ENCODE results near the gene LAMC3. TPM values are rescaled to one million over a fixed set of nuclear protein-coding genes. Genes with fewer than 3 reads are reported as not detected.

The LAMC3 gene
- total RNA-seq, 1 experiment from 2014 or later = 4.6 TPM

- H3K27me3 ChIP-seq (ENCODE audit: low read length) = no peaks in the 10 kb centered on the region
- POLR2A ChIA-PET (ENCODE audit: unreplicated experiment) = no interaction called here
- H3K4me2 ChIP-seq (ENCODE audit: low read length) = peak overlapping the region; percentile 80
- no peaks in the 10 kb centered on the region for H3K79me2 ChIP-seq (ENCODE audit: low read length)
- CTCF ChIA-PET = no interaction called here
- H3K36me3 ChIP-seq (ENCODE audit: low read depth, low read length) = no peaks in the 10 kb centered on the region
- ATAC-seq (peak; percentile 13; the same call in 1 of the 2 replicates), DNase-seq (no peak)
- H3K27ac ChIP-seq (ENCODE audit: low read length) = no peak overlapping the region
- H4K20me1 ChIP-seq (ENCODE audit: low read length) = no peaks in the 10 kb centered on the region
- H3K4me3 ChIP-seq (ENCODE audit: low read length) = peak overlapping the region; percentile 62
- no peaks in the 10 kb centered on the region for H3K9me3 ChIP-seq (ENCODE audit: low read length)
- H3K9me2 ChIP-seq (replicated peaks; ENCODE audit: low read length) = no peaks in the 10 kb centered on the region
- no peaks in the 10 kb centered on the region for H3K4me1 ChIP-seq (ENCODE audit: insufficient read depth, low read length)
- BruUV-seq (replicated peaks) = no TSS peak
- H3K9ac ChIP-seq (ENCODE audit: low read length) = no peak overlapping the region
- peak overlapping the region; percentile 82 for H2AFZ ChIP-seq (ENCODE audit: low read length)
- TF ChIP-seq EZH2 (IDR thresholded peaks at IDR 0.05; ENCODE audit: low read length, unreplicated experiment) (no peak), EZH2phosphoT487 (IDR thresholded peaks at IDR 0.05; ENCODE audit: borderline replicate concordance, low read length) (no peak)
- TF ChIP-seq, protein P1, sequence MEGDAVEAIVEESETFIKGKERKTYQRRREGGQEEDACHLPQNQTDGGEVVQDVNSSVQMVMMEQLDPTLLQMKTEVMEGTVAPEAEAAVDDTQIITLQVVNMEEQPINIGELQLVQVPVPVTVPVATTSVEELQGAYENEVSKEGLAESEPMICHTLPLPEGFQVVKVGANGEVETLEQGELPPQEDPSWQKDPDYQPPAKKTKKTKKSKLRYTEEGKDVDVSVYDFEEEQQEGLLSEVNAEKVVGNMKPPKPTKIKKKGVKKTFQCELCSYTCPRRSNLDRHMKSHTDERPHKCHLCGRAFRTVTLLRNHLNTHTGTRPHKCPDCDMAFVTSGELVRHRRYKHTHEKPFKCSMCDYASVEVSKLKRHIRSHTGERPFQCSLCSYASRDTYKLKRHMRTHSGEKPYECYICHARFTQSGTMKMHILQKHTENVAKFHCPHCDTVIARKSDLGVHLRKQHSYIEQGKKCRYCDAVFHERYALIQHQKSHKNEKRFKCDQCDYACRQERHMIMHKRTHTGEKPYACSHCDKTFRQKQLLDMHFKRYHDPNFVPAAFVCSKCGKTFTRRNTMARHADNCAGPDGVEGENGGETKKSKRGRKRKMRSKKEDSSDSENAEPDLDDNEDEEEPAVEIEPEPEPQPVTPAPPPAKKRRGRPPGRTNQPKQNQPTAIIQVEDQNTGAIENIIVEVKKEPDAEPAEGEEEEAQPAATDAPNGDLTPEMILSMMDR (conservative IDR thresholded peaks at IDR 0.05; ENCODE audit: low read depth, low read length) = no peak
- H3F3A ChIP-seq (ENCODE audit: low read length, unreplicated experiment) = no peaks in the 10 kb centered on the region
- intact Hi-C loops (cut with micrococcal nuclease) = loop anchor here (5.0 kb wide), 1 partner anchor 39 kb away; no protein-coding TSS in a partner anchor
Measured at GRCh38 chr9:131008563-131008908, 438 bp upstream of the LAMC3 start.

DNA sequence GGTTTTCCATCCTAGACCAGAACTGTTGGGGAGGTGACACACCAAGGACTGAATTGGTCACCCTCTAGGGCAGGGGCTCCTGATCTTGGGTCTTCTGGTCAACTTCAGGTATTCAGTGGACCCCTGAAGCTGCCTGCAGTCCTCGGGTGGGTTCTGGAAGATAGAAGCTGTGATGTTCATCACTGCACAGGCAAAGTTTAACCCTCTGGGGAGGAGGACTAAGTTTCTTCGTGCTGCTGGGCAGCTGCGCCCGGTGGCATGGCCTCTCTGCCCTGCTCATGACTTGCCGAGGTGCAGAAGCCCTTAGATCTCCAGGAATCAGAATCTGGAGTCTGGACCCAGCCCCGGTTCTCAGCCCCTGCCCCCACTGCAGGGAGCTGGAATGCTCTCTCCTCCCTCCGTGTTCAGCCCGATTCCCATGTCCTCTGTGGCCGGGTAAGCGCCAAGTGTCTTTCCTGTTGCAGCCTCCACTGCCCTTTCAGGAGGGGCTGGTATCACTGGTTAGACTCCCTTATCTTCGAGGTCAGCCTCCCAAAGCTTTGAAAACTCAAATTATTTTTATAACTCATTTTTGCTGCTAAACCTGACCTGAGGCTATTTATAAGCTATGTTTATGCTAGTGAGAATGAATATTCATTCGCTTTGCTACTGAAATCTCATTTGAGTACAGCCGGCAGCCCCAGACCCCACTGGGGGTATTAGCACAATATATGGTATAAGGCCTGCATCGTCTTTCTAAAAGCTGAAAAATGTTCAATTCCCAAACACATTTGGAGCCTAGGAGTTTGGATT, 1.7 kb downstream of the LAMC3 start:
- intact Hi-C loops (cut with micrococcal nuclease) = no loop called here

More for the DNA sequence above, 1.7 kb downstream of the LAMC3 start:
- POLR2A ChIA-PET (ENCODE audit: unreplicated experiment) = no interaction called here
- Histone ChIP-seq H3K4me3 (ENCODE audit: low read length) (no peak overlapping the region), H2AFZ (ENCODE audit: low read length) (no peak overlapping the region), H3K27me3 (ENCODE audit: low read length) (no peaks in the 10 kb centered on the region), H3K4me1 (ENCODE audit: insufficient read depth, low read length) (no peaks in the 10 kb centered on the region), H3K9me2 (replicated peaks; ENCODE audit: low read length) (no peaks in the 10 kb centered on the region), H3F3A (ENCODE audit: low read length, unreplicated experiment) (no peaks in the 10 kb centered on the region), H3K4me2 (ENCODE audit: low read length) (no peak overlapping the region), H3K9me3 (ENCODE audit: low read length) (no peaks in the 10 kb centered on the region), H3K27ac (ENCODE audit: low read length) (no peak overlapping the region), H3K79me2 (ENCODE audit: low read length) (no peaks in the 10 kb centered on the region), H3K9ac (ENCODE audit: low read length) (no peak overlapping the region), H4K20me1 (ENCODE audit: low read length) (no peaks in the 10 kb centered on the region), H3K36me3 (ENCODE audit: low read depth, low read length) (no peaks in the 10 kb centered on the region)
- ATAC-seq (no peak), DNase-seq (no peak)
- BruUV-seq (replicated peaks) = no TSS peak
- CTCF ChIA-PET = interaction anchor here (0.6 to 0.7 kb wide), 3 partner anchors 35 to 72 kb away, joined by 3 to 13 read pairs (median 5); no protein-coding TSS in a partner anchor
- TF ChIP-seq EZH2 (IDR thresholded peaks at IDR 0.05; ENCODE audit: low read length, unreplicated experiment) (no peak), EZH2phosphoT487 (IDR thresholded peaks at IDR 0.05; ENCODE audit: borderline replicate concordance, low read length) (no peak)
- TF ChIP-seq, protein P1 (conservative IDR thresholded peaks at IDR 0.05; ENCODE audit: low read depth, low read length) = no peak
